Esophagus mucosa (tissue), 1 donor: ENCODE measurements around the gene UIMC1. TPM values are rescaled to one million over a fixed set of nuclear protein-coding genes. Genes with fewer than 3 reads are reported as not detected.

Source experiments
- ATAC-seq: fragments of 200-7000 bp; cut with Tn5 transposase; one replicate; pipeline ENCODE4 v1.9.1; 2020
- total RNA-seq: library from RNA; stranded (reverse); gene quantifications from one replicate; pipeline ENCODE4 v1.2.4, GENCODE V29; 2023
- donor health status: DM: yes; HTN: yes; CAD: no.

UIMC1 gene
- total RNA-seq, 1 donor from 2014 or later: 14.9 TPM

DNA sequence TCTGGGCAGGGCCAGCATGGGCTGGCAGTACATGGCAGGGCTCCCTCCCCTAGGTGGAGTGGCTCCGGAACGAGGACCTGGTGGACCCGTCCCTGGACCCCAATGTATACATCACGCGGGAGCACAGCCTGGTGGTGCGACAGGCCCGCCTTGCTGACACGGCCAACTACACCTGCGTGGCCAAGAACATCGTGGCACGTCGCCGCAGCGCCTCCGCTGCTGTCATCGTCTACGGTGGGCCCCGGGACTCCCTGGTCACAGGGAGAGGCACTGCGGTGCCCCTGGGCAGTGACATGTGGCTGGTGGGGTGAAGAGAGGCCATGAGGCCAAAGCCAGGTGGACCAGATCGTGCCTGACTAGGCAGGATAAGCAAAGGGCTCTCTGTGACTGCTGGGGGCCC lies 137.8 kb downstream of the UIMC1 start:
- ATAC-seq: no peak

DNA sequence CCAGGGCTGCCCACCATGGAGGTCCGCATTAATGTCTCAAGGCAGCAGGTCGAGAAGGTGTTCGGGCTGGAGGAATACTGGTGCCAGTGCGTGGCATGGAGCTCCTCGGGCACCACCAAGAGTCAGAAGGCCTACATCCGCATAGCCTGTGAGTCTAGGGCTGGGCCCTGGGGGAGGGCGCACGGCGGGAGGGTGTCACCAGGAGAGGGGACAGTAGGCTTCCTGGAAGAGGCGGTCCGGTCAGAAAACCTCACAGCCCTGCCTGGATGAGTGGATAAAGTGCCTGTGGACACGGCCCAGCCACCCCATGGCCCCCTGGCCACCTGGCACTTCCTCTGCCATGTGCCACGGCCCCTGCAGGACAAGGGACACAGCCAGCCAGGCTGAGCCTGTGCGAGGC lies 138.5 kb downstream of the UIMC1 start:
- no peak for ATAC-seq

DNA sequence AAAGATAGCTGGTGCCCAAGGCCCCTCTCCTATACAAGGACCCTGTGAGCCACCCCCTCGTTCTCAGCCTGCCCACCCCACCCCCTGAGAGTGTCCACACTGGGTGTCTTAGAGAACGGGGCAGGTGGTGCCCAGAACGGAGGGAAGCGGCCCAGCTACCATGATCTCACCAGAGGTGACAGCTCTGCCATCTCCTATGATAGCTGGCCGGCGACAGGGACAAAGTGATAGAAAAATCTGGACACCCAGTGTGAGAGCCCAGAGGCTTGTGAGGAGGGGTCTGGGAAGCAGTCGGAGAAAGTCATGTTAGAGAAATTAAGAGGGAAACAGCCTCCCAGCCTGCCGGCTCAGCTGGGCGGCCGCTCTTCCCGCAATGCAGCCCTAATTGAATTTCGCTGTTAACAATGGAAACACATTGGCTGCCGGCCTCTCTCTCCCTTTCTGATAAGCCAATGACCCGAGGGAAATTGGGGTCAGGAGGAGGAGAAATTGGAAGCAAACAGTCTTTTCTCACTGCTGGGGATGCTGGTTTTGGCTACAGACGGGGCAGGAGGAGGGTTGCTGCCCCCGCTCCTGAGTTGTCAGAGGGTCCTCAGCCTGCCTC lies 139.8 kb downstream of the UIMC1 start:
- no peak for ATAC-seq

DNA sequence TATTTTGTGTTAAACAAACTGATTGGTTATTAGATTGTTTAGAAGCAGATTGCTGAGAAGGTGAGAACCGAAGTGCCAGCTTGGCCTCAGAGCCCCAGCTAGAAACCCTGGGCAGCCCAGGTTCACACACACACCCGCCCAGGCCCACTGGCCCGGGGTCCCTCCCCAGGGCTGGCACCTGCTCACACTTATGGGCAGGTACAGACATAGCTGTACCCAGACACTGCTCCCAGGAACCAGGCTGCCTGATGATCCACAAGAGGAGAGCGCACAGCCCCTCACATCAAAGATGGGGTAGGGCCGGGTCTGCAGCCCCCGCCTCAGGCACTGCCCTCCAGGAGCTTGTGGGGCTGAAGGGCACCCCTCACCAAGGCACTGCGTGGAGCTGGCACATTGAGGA lies 140.6 kb downstream of the UIMC1 start:
- ATAC-seq: no peak

DNA sequence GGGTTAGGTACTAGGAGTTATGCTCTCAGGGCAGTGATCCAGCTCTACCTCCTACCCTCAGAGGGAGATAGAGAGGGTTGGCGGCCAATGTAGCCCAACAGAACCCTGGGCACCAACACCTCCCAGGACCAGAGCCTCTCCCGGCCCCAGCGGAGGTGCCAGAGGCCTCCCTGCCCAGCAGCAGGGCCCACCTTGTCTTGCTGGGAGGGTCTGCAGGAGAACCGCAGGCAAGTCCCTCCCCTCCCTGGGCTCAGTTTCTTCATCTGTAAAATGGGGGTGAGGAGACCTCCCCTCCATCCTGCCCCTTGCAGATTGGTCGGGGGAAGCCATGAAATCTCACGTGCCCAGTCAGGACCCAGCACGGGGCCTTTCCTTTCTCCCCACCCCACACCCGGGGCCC lies 141.8 kb downstream of the UIMC1 start:
- no peak for ATAC-seq

DNA sequence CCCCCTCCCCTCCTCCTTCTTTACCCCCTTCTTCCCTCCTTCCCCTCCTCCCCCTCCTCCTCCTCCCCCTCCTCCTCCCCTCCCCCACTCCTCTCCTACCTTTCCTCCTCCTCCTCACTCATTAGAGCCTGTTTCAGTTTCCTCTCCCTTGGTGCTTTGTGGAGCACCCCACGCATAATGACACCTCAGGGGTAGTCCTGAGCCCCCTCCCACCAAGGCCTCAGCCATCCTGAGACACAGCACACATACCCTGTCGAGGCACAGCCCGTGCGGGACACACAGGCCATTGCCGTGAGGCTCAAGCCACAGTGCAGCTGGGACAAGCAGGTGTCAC lies 142.8 kb downstream of the UIMC1 start:
- no peak for ATAC-seq

DNA sequence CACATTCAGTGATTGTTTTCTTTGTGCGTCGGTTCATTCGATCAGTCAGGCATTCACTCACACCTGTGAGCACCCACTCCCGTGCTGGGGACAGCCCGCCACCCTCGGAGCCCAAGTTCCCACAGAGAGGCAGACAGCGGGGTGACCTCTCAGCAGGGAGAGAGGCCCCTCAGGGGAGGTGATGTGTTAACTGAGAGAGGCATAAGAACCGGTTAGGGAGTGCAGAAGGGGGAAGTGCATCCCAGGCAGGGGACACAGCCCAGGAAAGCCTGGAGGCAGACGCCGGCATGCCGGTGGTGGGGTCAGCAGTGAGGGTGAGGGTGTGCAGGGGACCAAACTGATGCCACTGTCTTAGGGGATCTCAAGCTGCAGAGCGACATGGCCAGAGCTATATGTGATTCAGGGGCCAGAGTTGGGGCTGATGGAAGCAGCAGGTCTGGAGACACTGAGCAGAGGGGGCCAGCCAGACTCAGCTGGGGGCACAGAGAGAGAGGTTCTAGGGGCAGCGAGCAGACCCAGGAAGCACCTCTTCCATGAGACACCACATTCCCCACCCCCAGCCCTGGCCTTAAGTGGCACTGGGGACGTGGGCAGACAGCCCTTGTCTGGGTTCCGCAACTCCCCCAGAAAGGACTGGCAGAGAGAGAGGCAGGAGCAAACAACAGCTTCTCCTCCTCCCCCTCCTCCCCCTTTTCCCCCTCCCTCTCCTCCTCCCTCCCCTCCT lies 143.4 kb downstream of the UIMC1 start:
- ATAC-seq: no peak

DNA sequence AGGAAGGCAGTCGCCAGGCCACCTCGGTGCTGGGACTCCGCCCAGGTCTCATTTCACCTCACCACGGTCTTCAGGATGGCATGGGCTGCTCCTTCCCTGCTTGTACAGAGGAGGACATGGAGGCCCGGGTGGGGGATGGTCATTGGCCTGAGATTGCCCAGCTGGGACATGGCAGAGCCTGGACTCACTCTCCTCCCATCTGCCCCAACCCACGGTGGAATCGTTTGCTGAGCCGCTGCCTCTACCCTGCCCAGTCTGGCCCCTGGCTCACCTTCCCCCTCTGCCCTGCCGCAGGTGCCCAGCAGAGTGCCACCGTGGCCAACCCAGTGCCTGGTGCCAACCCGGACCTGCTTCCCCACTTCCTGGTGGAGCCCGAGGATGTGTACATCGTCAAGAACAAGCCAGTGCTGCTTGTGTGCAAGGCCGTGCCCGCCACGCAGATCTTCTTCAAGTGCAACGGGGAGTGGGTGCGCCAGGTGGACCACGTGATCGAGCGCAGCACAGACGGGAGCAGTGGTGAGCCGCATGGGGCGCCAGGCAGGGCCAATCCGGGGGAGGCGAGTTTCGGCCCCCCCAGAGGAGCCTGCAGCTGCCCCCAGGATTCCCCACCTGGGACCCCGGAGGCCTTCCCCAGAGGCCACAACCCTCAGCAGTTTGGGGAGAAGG lies 144.1 kb downstream of the UIMC1 start:
- no peak for ATAC-seq

DNA sequence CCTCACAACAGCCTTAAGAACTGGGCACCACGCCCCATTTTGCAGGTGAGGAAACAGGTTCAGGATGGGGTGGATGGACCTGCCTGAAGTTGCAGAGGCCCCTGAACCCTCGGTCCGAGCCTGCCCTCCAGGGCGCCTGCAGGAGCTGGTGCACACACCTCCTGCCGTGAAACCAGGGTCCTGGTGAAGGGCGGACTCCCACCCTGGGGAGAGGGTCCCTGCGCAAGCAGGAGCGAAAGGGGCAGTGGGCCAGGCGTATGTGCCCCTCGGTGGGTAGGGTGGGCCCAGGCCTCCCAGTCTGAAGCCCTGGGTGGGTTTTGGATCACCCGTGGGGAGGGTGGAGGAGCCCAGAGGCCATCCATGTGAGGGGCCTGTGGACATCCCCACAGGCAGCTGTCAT lies 145.3 kb downstream of the UIMC1 start:
- ATAC-seq: peak; percentile 9

DNA sequence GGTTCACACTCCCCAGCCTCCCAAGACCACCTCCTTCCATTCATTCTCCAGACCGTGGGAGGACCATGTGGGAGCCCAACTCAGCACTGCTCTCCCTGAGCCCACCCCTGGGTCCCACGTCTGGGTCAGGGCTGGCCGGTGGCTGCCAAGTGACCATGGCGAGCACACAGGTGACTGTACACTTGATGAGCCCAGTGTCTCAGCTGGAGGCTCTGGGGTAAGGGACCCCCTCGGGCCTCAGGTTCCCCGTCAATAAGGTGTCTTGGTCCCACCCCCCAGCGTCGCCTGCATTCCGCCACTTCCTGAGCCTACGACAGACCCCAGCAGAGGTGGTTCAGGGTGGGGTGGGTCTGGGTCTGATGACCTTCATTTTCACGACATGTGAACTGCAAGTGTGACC lies 146.2 kb downstream of the UIMC1 start:
- ATAC-seq: no peak

DNA sequence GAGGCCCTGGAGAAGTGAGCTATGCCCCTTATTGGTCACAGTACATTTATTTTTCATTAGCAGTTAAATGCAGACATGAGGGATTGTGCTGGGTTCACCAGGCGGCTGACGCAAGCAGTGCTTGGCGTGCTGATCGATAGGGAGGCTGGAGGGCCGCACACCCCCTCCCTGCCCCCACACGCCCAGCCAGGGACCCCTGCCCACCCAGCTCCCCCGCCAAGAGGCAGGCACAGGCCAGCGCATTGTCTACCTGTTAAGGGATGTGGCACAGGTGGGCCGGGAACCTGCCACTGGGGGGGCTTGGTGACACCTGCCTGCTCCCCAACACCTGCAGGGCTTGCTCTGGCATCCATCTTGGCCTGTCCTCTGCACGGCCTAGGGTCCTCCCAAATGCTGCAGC lies 146.7 kb downstream of the UIMC1 start:
- no peak for ATAC-seq

DNA sequence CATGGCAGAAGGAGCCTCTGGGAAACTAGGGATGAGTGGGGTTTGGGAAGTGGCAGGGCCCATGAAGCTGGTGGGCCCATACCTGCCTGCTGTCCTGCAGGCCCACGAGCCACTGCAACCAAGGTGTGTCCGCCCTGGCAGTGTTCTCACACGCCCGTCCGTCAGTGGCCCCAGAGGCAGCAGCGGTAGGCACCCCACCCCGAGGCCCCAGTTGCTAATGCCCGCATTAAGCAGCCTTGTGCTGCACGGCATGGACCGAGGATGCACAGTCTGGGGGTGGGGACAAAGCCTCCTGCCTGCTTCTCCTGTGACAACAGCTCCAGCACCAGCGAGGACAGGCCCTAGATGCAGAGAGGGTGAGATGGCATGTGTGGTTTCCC lies 148.7 kb downstream of the UIMC1 start:
- no peak for ATAC-seq

DNA sequence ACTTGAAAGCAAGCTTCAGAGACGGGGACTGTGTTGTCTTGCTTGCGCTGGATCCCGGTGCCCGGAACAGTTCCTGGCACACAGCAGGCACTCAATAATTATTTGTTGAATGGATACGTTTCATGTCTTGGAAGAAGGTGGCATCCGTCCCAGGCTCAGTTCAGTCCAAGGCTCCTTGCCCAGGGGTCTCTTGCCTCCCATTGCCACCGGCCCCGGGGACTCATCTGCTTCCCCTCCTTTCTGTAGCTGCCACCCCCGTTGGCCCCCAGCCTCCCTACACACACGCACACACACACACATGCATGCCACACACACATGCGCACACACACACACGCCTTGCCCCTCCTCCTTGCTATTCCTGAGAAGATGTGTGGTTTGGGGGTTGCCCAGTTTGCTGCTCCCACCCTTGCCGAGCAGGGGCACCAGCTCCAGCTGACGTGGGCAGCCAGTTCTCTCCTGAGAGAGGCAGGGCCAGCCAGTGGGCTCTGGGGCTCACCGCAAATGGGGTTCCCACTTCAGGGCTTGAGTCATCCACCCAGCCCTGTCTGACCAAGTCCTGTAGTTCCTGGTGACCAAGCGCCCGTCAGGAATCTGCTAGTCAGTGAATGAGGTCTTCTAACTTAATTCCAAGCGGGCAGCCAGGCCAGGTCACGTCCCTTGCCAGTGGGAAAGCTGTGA lies 149.2 kb downstream of the UIMC1 start:
- no peak for ATAC-seq

DNA sequence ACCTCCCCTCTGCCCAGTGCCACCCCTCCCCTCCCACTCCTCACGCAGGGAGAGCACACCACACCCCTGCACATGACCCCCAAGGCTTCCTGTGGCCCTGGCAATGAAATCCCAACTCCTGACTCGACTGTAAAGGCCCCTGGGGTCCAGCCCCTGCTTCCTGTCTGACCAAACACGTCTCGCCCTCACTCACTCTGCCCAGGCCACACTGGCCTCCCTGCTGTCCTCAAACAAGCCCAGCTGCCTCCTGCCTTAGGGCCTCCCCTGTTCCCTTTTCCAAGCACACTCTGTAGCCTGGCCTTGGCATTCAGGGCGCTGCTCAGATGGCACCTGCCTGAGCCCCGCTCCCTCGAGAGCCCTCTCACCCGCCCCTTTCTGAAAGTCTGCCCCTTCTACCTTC lies 149.8 kb downstream of the UIMC1 start:
- ATAC-seq: no peak

DNA sequence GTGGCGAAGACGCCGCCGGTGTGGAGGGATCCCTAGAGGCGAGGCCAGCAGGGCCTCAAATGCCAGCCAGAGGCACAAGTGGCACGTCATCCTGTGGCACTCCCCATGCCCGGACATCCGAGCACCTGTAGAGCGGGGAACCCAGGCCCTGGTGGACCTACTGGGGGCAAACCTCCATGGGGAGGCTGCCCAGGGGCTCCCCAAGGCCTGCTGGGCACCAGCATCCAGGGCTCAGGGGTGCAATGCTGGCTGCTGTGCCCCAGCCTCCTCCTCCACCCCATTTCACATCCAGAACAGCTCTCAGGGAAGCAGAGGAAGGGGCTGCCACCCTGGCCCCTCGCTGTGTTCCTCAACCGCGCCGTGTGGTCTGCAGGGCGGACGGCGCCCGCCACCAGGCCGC lies 151.0 kb downstream of the UIMC1 start:
- ATAC-seq: no peak

Other genes starting within 250 kb of the UIMC1 start
- not detected for gene UNC5A, start 196.2 kb downstream of the UIMC1 start, total RNA-seq
- 1.4 TPM for gene HK3, start 107.4 kb downstream of the UIMC1 start, total RNA-seq
- 6.7 TPM for gene ZNF346, start 15.9 kb upstream of the UIMC1 start, total RNA-seq
- 2.7 TPM for gene FGFR4, start 80.1 kb upstream of the UIMC1 start, total RNA-seq
- 53.8 TPM for gene NSD1, start 127.0 kb upstream of the UIMC1 start, total RNA-seq